H1 (cell line): ENCODE data around the gene USB1. TPM values are rescaled to one million over a fixed set of nuclear protein-coding genes. Genes with fewer than 3 reads are reported as not detected.

Experiments
- CTCF ChIA-PET: fragments of 300-600 bp; sonication (Branson Sonifier 250); formaldehyde crosslinking; loops from one replicate; lab custom pipeline; 2021; ENCODE audit not compliant: partially characterized antibody; lab: Charles Lee
- POLR2A ChIA-PET: fragments of 300-600 bp; sonication (Branson Sonifier 250); formaldehyde crosslinking; loops from one replicate; lab custom pipeline; 2021; ENCODE audit warnings: inconsistent platforms; ENCODE audit not compliant: partially characterized antibody; lab: Charles Lee
- DNase-seq, 2 experiments: peaks; one replicate each; pipeline versions ENCODE4 v3.0.0 to v3.0.0-alpha.2; 2010 to 2022; ENCODE audit warnings: low spot score in 2 of 2, low read depth in 1 of 2, mixed read lengths in 1 of 2
- FAIRE-seq: peaks from 2 replicates; lab custom pipeline; 2011; peaks lifted over from hg19 to GRCh38; lab: Jason Lieb, UNC
- H2AFZ ChIP-seq: 2 replicates; pipeline ENCODE4 v1.8.1; 2012; ENCODE audit warnings: low read length, inconsistent platforms
- H2AK5ac ChIP-seq: 2 replicates; pipeline ENCODE4 v1.6.1; 2013; ENCODE audit warnings: low read depth, low read length
- H2BK120ac ChIP-seq: replicated peaks from 2 replicates; pipeline ENCODE3; 2013; ENCODE audit warnings: low read depth, low read length, inconsistent platforms
- H2BK12ac ChIP-seq: 2 replicates; pipeline ENCODE4 v1.6.1; 2013; ENCODE audit warnings: low read depth, low read length
- H2BK15ac ChIP-seq: 2 replicates; pipeline ENCODE4 v1.6.1; 2013; ENCODE audit warnings: low read length
- H2BK20ac ChIP-seq: 2 replicates; pipeline ENCODE4 v1.6.1; 2013; ENCODE audit warnings: low read length
- H2BK5ac ChIP-seq: 2 replicates; pipeline ENCODE4 v1.6.1; 2013; ENCODE audit warnings: low read depth, low read length
- H3K14ac ChIP-seq: 2 replicates; pipeline ENCODE4 v1.6.1; 2013; ENCODE audit warnings: inconsistent platforms; ENCODE audit not compliant: insufficient read length
- H3K18ac ChIP-seq: 2 replicates; pipeline ENCODE4 v1.6.1; 2013; ENCODE audit warnings: low read length; ENCODE audit errors: extremely low read depth
- H3K23ac ChIP-seq: 2 replicates; pipeline ENCODE4 v1.6.1; 2013; ENCODE audit warnings: inconsistent platforms; ENCODE audit not compliant: insufficient read length
- H3K23me2 ChIP-seq: 2 replicates; pipeline ENCODE4 v1.6.1; 2013; ENCODE audit warnings: low read depth, low read length
- H3K27ac ChIP-seq: 2 replicates; pipeline ENCODE4 v1.6.1; 2011; ENCODE audit warnings: low read depth, low read length, inconsistent platforms
- H3K27me3 ChIP-seq, 4 experiments: replicated peaks in 1 of 4; 1 replicate in 1 of 4; 2 replicates in 3 of 4; pipeline versions ENCODE4 v1.6.1 to v1.8.1; 2011 to 2013; ENCODE audit warnings: low read length in 3 of 4, mild to moderate bottlenecking in 3 of 4, inconsistent platforms in 2 of 4, mixed read lengths in 2 of 4, moderate library complexity in 1 of 4; ENCODE audit not compliant: control insufficient read depth in 3 of 4, insufficient read depth in 3 of 4; ENCODE audit errors: extremely low read depth in 1 of 4
- H3K36me3 ChIP-seq, 4 experiments: 2 replicates each; pipeline versions ENCODE4 v1.6.1 to v1.8.1; 2011 to 2013; ENCODE audit warnings: mild to moderate bottlenecking in 4 of 4, low read length in 3 of 4, moderate library complexity in 2 of 4, control low read depth in 1 of 4, inconsistent platforms in 1 of 4; ENCODE audit not compliant: insufficient read depth in 4 of 4, control insufficient read depth in 2 of 4
- H3K4ac ChIP-seq: replicated peaks from 2 replicates; pipeline ENCODE3; 2013; ENCODE audit warnings: low read length, low read depth, mixed read lengths, inconsistent platforms; ENCODE audit not compliant: insufficient read length
- H3K4me1 ChIP-seq, 4 experiments: replicated peaks in 1 of 4; 1 replicate in 1 of 4; 2 replicates in 3 of 4; pipeline versions ENCODE4 v1.6.1 to v1.8.1; 2011 to 2013; ENCODE audit warnings: low read length in 3 of 4, inconsistent platforms in 2 of 4, mixed read lengths in 1 of 4; ENCODE audit not compliant: insufficient read depth in 4 of 4, control insufficient read depth in 3 of 4
- H3K4me2 ChIP-seq, 2 experiments: 2 replicates each; pipeline versions ENCODE4 v1.6.1 to v1.8.1; 2011 to 2013; ENCODE audit warnings: low read depth in 2 of 2, low read length in 2 of 2, control low read depth in 1 of 2, inconsistent platforms in 1 of 2, mild to moderate bottlenecking in 1 of 2; ENCODE audit not compliant: insufficient read depth in 1 of 2
- H3K4me3 ChIP-seq, 4 experiments: fragments of 200-600, 300-600 bp in 1 of 4; sonication (generic), shearing (Covaris generic), sonication (Bioruptor Twin) in 1 of 4; 2 replicates each; pipeline versions ENCODE4 v1.5.1 to v1.8.1; 2011 to 2016; ENCODE audit warnings: low read length in 4 of 4, low read depth in 3 of 4, control low read depth in 2 of 4, inconsistent platforms in 2 of 4, mild to moderate bottlenecking in 2 of 4, mixed read lengths in 1 of 4, moderate library complexity in 1 of 4; ENCODE audit not compliant: insufficient read depth in 2 of 4; ENCODE audit errors: extremely low read depth in 1 of 4
- H3K56ac ChIP-seq: replicated peaks from 2 replicates; pipeline ENCODE3; 2013; ENCODE audit warnings: low read depth, mild to moderate bottlenecking, mixed read lengths, low read length, inconsistent platforms; ENCODE audit not compliant: insufficient read length
- H3K79me1 ChIP-seq: 2 replicates; pipeline ENCODE4 v1.6.1; 2013; ENCODE audit warnings: low read depth, low read length, control low read depth
- H3K79me2 ChIP-seq, 2 experiments: 2 replicates each; pipeline versions ENCODE4 v1.6.1 to v1.8.1; 2012 to 2013; ENCODE audit warnings: low read length in 2 of 2, mild to moderate bottlenecking in 2 of 2, inconsistent platforms in 1 of 2; ENCODE audit not compliant: insufficient read depth in 2 of 2, control insufficient read depth in 1 of 2
- H3K9ac ChIP-seq, 4 experiments: replicated peaks in 1 of 4; 1 replicate in 1 of 4; 2 replicates in 3 of 4; pipeline versions ENCODE4 v1.6.1 to v1.8.1; 2011 to 2013; ENCODE audit warnings: low read depth in 3 of 4, low read length in 3 of 4, control low read depth in 2 of 4, mild to moderate bottlenecking in 2 of 4, moderate library complexity in 2 of 4, inconsistent platforms in 1 of 4; ENCODE audit errors: extremely low read depth in 1 of 4
- H3K9me3 ChIP-seq, 2 experiments: 2 replicates each; pipeline versions ENCODE4 v1.6.1 to v1.8.1; 2012 to 2013; ENCODE audit warnings: mild to moderate bottlenecking in 2 of 2, moderate library complexity in 2 of 2, control low read depth in 1 of 2, inconsistent platforms in 1 of 2, low read depth in 1 of 2, low read length in 1 of 2, mixed read lengths in 1 of 2; ENCODE audit not compliant: insufficient read depth in 2 of 2
- H4K20me1 ChIP-seq, 2 experiments: replicated peaks in 1 of 2; 2 replicates each; pipeline versions ENCODE3 to v1.8.1; 2011 to 2013; ENCODE audit warnings: inconsistent platforms in 2 of 2, low read length in 2 of 2, mild to moderate bottlenecking in 1 of 2; ENCODE audit not compliant: insufficient read depth in 2 of 2, control insufficient read depth in 1 of 2
- H4K5ac ChIP-seq: 2 replicates; pipeline ENCODE4 v1.6.1; 2013; ENCODE audit warnings: low read length, low read depth, mixed read lengths, inconsistent platforms; ENCODE audit not compliant: insufficient read length
- H4K8ac ChIP-seq: 2 replicates; pipeline ENCODE4 v1.8.0; 2013; ENCODE audit warnings: mild to moderate bottlenecking, moderate library complexity, low read length, inconsistent platforms; ENCODE audit not compliant: insufficient read depth; ENCODE audit errors: extremely low read depth
- H4K91ac ChIP-seq: replicated peaks from 2 replicates; pipeline ENCODE3; 2013; ENCODE audit warnings: low read length, mixed read lengths, inconsistent platforms; ENCODE audit not compliant: insufficient read length
- EP300 ChIP-seq, 2 experiments: IDR thresholded peaks; 1 replicate in 1 of 2; 2 replicates in 1 of 2; pipeline ENCODE4 v1.6.1; 2011 to 2012; ENCODE audit warnings: low read depth in 2 of 2, low read length in 2 of 2, mild to moderate bottlenecking in 2 of 2, borderline replicate concordance in 1 of 2, inconsistent platforms in 1 of 2, moderate library complexity in 1 of 2
- EZH2 ChIP-seq: fragments of 200-600 bp; sonication (generic); IDR thresholded peaks from 2 replicates; pipeline ENCODE4 v1.7.1; 2012; ENCODE audit warnings: low read depth, mild to moderate bottlenecking, moderate library complexity, low read length, inconsistent platforms; ENCODE audit not compliant: severe bottlenecking
- GTF2F1 ChIP-seq: IDR thresholded peaks from 2 replicates; pipeline ENCODE4 v1.6.1; 2012; ENCODE audit warnings: low read depth, low read length, improper control_type of control experiment, borderline replicate concordance
- HDAC6 ChIP-seq: IDR thresholded peaks from one replicate; pipeline ENCODE4 v1.7.1; 2012; ENCODE audit warnings: low read depth, mild to moderate bottlenecking, inconsistent platforms, low read length, moderate library complexity
- KDM1A ChIP-seq: fragments of 200-600, 300-600 bp; sonication (generic); IDR thresholded peaks from 2 replicates; pipeline ENCODE4 v1.7.1; 2016; ENCODE audit warnings: mild to moderate bottlenecking, low read length, borderline replicate concordance
- PHF8 ChIP-seq: fragments of 200-600 bp; sonication (generic); conservative IDR thresholded peaks from 2 replicates; pipeline ENCODE4 v1.7.1; 2012; ENCODE audit warnings: low read depth, mild to moderate bottlenecking, inconsistent platforms, low read length, moderate library complexity
- RFX5 ChIP-seq: IDR thresholded peaks from 2 replicates; pipeline ENCODE4 v1.6.1; 2011; ENCODE audit warnings: low read depth, low read length, improper control_type of control experiment, borderline replicate concordance
- SAP30 ChIP-seq: fragments of 300-600 bp; sonication (generic); IDR thresholded peaks from 2 replicates; pipeline ENCODE4 v1.7.1; 2012; ENCODE audit warnings: low read length, moderate library complexity, mild to moderate bottlenecking, inconsistent platforms; ENCODE audit not compliant: insufficient read depth, insufficient replicate concordance
- SIRT6 ChIP-seq: IDR thresholded peaks from one replicate; pipeline ENCODE4 v1.7.1; 2012; ENCODE audit warnings: low read length, inconsistent platforms
- WGBS, 2 experiments: shearing (Covaris generic) in 1 of 2; methylation state at CpG; one replicate each; pipeline versions ENCODE4 v1.1.6 to v1.1.7; 2013 to 2015; ENCODE audit warnings: low lambda C conversion rate in 2 of 2, mixed read lengths in 2 of 2, inconsistent platforms in 1 of 2, low coverage in 1 of 2, missing lambda C conversion rate in 1 of 2; ENCODE audit not compliant: insufficient replicate concordance in 2 of 2, insufficient coverage in 1 of 2, insufficient read length in 1 of 2; ENCODE audit errors: extremely low coverage in 1 of 2, missing lambda C conversion rate in 1 of 2; 5-methylcytosine and 5-hydroxymethylcytosine counted together
- polyA plus RNA-seq, 7 experiments: library from polyadenylated mRNA; depleted of rRNA in 3 of 7; stranded (reverse) in 5 of 7; unstranded in 2 of 7; fragments of >200 nt in 5 of 7; fragments of 200-250 nt in 2 of 7; gene quantifications; 1 replicate in 5 of 7; 2 replicates in 1 of 7; 4 replicates in 1 of 7; pipeline versions ENCODE4 v1.2.1 to v1.2.3, GENCODE V29; 2011 to 2013; ENCODE audit warnings: missing spikeins in 2 of 7, mixed read lengths in 2 of 7
- total RNA-seq: library from RNA; stranded (reverse); fragmentation: NEBNext Ultra II Directional; extraction: Animal tissue kit (Norgen Biotek cat#: 25700); gene quantifications from 2 replicates; pipeline ENCODE4 v1.2.1, GENCODE V29; 2021

USB1 gene
- total and polyA plus RNA-seq, 2 of the 8 experiments (the other 6 are each of a cell fraction or from before 2014, with no cell fraction given), result 65.4 to 75.9 TPM

DNA sequence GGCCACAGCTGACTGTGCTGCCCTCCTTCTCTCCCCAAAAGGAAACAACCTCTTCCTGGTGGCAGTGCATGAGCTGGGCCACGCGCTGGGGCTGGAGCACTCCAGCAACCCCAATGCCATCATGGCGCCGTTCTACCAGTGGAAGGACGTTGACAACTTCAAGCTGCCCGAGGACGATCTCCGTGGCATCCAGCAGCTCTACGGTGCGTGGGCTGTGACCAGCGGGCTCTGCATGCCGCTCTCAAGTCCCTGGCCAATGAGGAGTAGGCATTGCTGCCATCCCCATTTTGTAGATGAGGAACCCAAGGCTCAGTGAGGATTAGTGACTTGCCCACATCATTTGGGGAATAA is 39.3 kb downstream of the USB1 start:
- Histone ChIP-seq H3K4ac (no peak overlapping the region), H4K5ac (no peak overlapping the region), H3K79me2 (peaks cover 0 to 5% of the 10 kb centered on the region in 2 experiments; a peak in 1 of 4 replicates), H2BK12ac (no peak overlapping the region), H3K79me1 (peaks cover 7% of the 10 kb centered on the region), H2BK15ac (no peak overlapping the region), H3K4me2 (no peak overlapping the region), H3K23ac (no peak overlapping the region), H2AK5ac (no peak overlapping the region), H3K18ac (no peak overlapping the region), H2BK120ac (no peak overlapping the region), H3K36me3 (peaks cover 4 to 46% (median 16%) of the 10 kb centered on the region in 4 experiments; a peak in 5 of 8 replicates), H3K14ac (no peak overlapping the region), H2AFZ (no peak overlapping the region), H4K20me1 (peaks cover 4 to 19% of the 10 kb centered on the region in 2 experiments), H3K9me3 (no peaks in the 10 kb centered on the region), H3K4me3 (no peak overlapping the region), H3K56ac (no peak overlapping the region), H4K8ac (no peak overlapping the region), H2BK5ac (no peak overlapping the region), H3K9ac (no peak overlapping the region), H3K27me3 (no peaks in the 10 kb centered on the region), H3K23me2 (no peaks in the 10 kb centered on the region), H2BK20ac (no peak overlapping the region), H3K4me1 (peaks cover 0 to 2% (median 0%) of the 10 kb centered on the region in 4 experiments; a peak in 1 of 7 replicates), H3K27ac (no peak overlapping the region), H4K91ac (no peak overlapping the region)
- FAIRE-seq (no peak), DNase-seq (no peak)
- ChIA-PET CTCF (interaction anchor here (0.8 to 19.9 kb wide), 5 partner anchors 8 to 82 kb away, joined by 3 to 362 read pairs (median 10); partner anchors contain the start of gene CFAP20), POLR2A (interaction anchor here (1.1 kb wide), 1 partner anchor 14 kb away, joined by 3 read pairs; no protein-coding TSS in a partner anchor)
- 95% methylated on average over 12 of the region's 12 CpGs; no CpG with 5 or more reads in 1 of the 2 experiments for WGBS, 2 experiments
- TF ChIP-seq GTF2F1 (no peak), HDAC6 (no peak), RFX5 (no peak), SAP30 (no peak), EP300 (IDR thresholded peaks at IDR 0.05; ENCODE audit: borderline replicate concordance in 1 of 2, low read depth in 2 of 2, low read length in 2 of 2) (no peak), PHF8 (no peak), EZH2 (no peak), KDM1A (no peak), SIRT6 (no peak)
